ENCODE results near the gene ASTN2.

DNA sequence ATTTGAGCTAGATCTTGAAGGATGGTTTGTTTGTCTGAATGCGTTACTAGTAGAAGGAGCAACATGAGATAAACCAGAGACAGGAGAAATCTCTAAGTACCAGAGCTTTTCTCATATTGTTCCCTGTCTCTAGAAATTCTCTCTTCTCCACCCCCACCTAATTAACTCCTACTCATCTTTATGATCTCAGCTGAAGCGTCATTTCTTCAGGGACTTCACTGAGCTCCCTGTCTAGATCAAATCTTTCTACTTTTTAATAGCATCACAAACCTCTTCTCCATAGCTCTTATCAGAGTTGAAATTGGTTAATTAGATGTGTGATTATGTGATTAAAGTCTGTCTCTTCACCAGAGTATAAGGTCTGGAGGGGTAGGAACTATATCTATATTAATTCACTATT is 1035.0 kb downstream of the ASTN2 start:
- TF ChIP-seq, protein P1, sequence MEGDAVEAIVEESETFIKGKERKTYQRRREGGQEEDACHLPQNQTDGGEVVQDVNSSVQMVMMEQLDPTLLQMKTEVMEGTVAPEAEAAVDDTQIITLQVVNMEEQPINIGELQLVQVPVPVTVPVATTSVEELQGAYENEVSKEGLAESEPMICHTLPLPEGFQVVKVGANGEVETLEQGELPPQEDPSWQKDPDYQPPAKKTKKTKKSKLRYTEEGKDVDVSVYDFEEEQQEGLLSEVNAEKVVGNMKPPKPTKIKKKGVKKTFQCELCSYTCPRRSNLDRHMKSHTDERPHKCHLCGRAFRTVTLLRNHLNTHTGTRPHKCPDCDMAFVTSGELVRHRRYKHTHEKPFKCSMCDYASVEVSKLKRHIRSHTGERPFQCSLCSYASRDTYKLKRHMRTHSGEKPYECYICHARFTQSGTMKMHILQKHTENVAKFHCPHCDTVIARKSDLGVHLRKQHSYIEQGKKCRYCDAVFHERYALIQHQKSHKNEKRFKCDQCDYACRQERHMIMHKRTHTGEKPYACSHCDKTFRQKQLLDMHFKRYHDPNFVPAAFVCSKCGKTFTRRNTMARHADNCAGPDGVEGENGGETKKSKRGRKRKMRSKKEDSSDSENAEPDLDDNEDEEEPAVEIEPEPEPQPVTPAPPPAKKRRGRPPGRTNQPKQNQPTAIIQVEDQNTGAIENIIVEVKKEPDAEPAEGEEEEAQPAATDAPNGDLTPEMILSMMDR (IDR thresholded peaks at IDR 0.05) = no peak
- TF ChIP-seq POLR2A (IDR thresholded peaks at IDR 0.05) = no peak

All from testis (tissue), 2 donors.